ENCODE measurements around the gene GPHN.

DNA sequence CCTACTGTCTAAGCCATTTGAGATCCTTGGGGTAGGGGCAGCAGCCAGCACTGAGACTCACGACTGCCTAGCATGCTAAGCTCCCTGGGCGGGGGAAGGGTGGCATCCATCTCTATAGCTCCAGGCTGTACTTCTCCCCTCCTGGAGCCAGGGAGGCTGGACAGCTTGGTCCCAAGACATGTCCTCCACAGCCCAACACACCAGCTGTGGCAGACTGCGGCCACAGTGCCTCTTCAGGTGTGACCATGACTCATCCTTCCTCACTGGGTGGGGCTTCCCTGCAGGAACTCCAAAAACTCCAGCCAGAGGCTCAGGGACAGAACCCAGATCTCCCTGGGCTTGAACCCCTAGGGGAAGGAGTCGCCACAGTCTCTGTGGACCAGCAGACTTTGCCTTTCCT lies 193.9 kb downstream of the GPHN start:
- TF ChIP-seq, protein P1, sequence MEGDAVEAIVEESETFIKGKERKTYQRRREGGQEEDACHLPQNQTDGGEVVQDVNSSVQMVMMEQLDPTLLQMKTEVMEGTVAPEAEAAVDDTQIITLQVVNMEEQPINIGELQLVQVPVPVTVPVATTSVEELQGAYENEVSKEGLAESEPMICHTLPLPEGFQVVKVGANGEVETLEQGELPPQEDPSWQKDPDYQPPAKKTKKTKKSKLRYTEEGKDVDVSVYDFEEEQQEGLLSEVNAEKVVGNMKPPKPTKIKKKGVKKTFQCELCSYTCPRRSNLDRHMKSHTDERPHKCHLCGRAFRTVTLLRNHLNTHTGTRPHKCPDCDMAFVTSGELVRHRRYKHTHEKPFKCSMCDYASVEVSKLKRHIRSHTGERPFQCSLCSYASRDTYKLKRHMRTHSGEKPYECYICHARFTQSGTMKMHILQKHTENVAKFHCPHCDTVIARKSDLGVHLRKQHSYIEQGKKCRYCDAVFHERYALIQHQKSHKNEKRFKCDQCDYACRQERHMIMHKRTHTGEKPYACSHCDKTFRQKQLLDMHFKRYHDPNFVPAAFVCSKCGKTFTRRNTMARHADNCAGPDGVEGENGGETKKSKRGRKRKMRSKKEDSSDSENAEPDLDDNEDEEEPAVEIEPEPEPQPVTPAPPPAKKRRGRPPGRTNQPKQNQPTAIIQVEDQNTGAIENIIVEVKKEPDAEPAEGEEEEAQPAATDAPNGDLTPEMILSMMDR (IDR thresholded peaks at IDR 0.05): no peak
- no peak for TF ChIP-seq POLR2A (IDR thresholded peaks at IDR 0.05)

All from right lobe of liver (tissue), 4 donors.